Pancreas (tissue), 10 donors: ENCODE data around the gene WNT6. TPM values are rescaled to one million over a fixed set of nuclear protein-coding genes. Genes with fewer than 3 reads are reported as not detected.

Experiments used
- ATAC-seq, 4 donors: fragments of 200-7000 bp; cut with Tn5 transposase; one replicate each; pipeline versions ENCODE4 v1.8.0 to v1.9.1; 2020; ENCODE audit warnings: mild to moderate bottlenecking in 4 of 4, moderate library complexity in 4 of 4
- DNase-seq, 6 donors: peaks; one replicate each; pipeline ENCODE4 v3.0.0-alpha.2; 2020
- FAIRE-seq: peaks from 2 replicates; lab custom pipeline; 2012; peaks lifted over from hg19 to GRCh38; lab: Jason Lieb, UNC
- H3K27ac ChIP-seq, 4 donors: fragments of 200-600 bp; sonication (generic); 1 replicate in 3 of 4; 2 replicates in 1 of 4; pipeline versions ENCODE4 v1.5.0 to v1.8.0; 2020
- H3K27me3 ChIP-seq, 4 donors: fragments of 200-600 bp; one replicate each; pipeline ENCODE4 v1.8.0; 2021
- H3K36me3 ChIP-seq, 3 donors: fragments of 200-600 bp; sonication (generic) in 1 of 3; one replicate each; pipeline versions ENCODE4 v1.5.0 to v1.8.0; 2020 to 2021
- H3K4me1 ChIP-seq, 3 donors: fragments of 200-600 bp; one replicate each; pipeline ENCODE4 v1.8.0; 2021
- H3K4me3 ChIP-seq, 4 donors: fragments of 200-600 bp; sonication (generic) in 2 of 4; one replicate each; pipeline versions ENCODE4 v1.5.0 to v1.8.0; 2020 to 2021
- H3K9me3 ChIP-seq, 4 donors: fragments of 200-600 bp; one replicate each; pipeline ENCODE4 v1.8.0; 2021
- WGBS, 2 donors: extraction: QIAGEN DNeasy Blood & Tissue Kit; methylation state at CpG; one replicate each; pipeline ENCODE4 v1.1.7; 2013; 5-methylcytosine and 5-hydroxymethylcytosine counted together
- intact Hi-C, 3 donors: fragments of 100-400 bp; cut with DNase I; formaldehyde crosslinking; loops; one replicate each; pipeline versions ENCODE4 v1.11.1 to v1.14.2; 2022
- polyA plus RNA-seq, 2 donors: library from polyadenylated mRNA; stranded (reverse); fragments of 200-250 nt; gene quantifications; one replicate each; pipeline ENCODE4 v1.2.3, GENCODE V29; 2013
- total RNA-seq, 6 donors: library from RNA; stranded (reverse); fragmentation: NEBNext Ultra II Directional in 4 of 6; extraction: Animal tissue kit (Norgen Biotek cat#: 25700) in 4 of 6; gene quantifications; one replicate each; pipeline versions ENCODE4 v1.2.1 to v1.2.4, GENCODE V29; 2021 to 2023
- TF ChIP-seq, protein P1 (sequence below), 4 donors: fragments of 200-600 bp; sonication (generic) in 3 of 4; IDR thresholded peaks; one replicate each; pipeline versions ENCODE4 v1.5.0 to v1.8.0; 2021; ENCODE audit warnings: antibody characterized with exemption in 4 of 4
- donor health status: healthy with polysubstance abuse.
- donor health status: DM: no; HTN: no; CAD: no; lungs with moderate emphysema.
- donor health status: DM: no; HTN: no; CAD: no.
- donor health status: control.
- donor health status: control.
- donor health status: Bipolar disorder and iron deficiency.
- donor health status: DM: yes; HTN: yes; CAD: no.
- donor health status: DM: no; HTN: no; CAD: no.
- donor health status: DM: no; HTN: no; CAD: no.
- donor health status: DM: yes; HTN: yes; CAD: no.

The WNT6 gene
- total and polyA plus RNA-seq, 8 donors = 0.09 to 1.2 (median 0.32) TPM; not detected in 1

DNA sequence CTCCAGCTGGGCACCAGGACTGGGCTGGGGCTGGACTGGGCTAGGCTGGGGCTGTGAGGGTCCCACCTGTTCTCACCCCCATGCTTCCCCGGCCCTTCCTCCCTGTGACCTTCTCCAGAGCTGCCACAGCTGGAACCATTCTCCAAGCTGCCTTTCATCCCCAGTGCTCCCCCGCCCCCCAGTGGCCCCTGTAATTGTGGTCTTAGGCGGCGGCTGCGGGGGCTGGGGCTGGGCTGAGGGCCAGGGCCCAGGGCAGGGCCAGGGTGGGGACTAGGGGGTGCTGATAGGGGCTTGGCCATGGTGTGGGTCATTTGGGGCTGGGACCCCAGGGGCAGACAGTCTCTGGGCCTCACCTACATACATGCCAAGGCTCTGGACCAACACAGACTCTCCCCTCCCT lies 18.3 kb downstream of the WNT6 start:
- H3K9me3 ChIP-seq = no peaks in the 10 kb centered on the region
- FAIRE-seq (no peak), DNase-seq (peak in 1 of 6 donors; percentile 54), ATAC-seq (no peak)
- no peak overlapping the region for H3K27ac ChIP-seq
- no peaks in the 10 kb centered on the region for H3K36me3 ChIP-seq
- no peak overlapping the region for H3K4me3 ChIP-seq
- peaks cover 0 to 11% (median 11%) of the 10 kb centered on the region in 3 donors for H3K4me1 ChIP-seq
- TF ChIP-seq, protein P1, sequence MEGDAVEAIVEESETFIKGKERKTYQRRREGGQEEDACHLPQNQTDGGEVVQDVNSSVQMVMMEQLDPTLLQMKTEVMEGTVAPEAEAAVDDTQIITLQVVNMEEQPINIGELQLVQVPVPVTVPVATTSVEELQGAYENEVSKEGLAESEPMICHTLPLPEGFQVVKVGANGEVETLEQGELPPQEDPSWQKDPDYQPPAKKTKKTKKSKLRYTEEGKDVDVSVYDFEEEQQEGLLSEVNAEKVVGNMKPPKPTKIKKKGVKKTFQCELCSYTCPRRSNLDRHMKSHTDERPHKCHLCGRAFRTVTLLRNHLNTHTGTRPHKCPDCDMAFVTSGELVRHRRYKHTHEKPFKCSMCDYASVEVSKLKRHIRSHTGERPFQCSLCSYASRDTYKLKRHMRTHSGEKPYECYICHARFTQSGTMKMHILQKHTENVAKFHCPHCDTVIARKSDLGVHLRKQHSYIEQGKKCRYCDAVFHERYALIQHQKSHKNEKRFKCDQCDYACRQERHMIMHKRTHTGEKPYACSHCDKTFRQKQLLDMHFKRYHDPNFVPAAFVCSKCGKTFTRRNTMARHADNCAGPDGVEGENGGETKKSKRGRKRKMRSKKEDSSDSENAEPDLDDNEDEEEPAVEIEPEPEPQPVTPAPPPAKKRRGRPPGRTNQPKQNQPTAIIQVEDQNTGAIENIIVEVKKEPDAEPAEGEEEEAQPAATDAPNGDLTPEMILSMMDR (IDR thresholded peaks at IDR 0.05) = no peak
- 35 to 37% methylated on average over 5 of the region's 5 CpGs for WGBS, 2 donors
- intact Hi-C loops = no loop called here
- H3K27me3 ChIP-seq = peaks cover 0 to 23% (median 2%) of the 10 kb centered on the region in 4 donors

DNA sequence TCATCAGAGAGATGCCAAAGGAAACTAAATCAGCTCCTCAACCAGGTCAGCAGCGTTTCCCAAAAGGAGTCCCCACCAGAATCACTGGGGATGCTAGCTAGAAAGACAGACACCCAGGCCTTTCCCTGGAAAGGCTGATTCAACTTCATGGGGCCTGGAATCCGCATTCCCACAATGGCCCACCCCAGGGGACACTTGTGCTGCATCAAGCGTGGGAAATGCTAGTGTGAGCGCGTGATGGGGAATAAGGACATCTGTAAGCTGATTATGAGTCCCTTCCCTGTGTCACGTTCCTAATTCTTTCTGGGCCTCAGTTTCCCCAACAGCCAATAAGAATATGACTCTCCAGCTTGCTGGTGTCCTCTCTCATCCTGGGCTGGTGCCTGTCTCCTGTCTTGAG lies 18.9 kb downstream of the WNT6 start:
- H3K27me3 ChIP-seq = peaks cover 0 to 17% (median 2%) of the 10 kb centered on the region in 4 donors

DNA sequence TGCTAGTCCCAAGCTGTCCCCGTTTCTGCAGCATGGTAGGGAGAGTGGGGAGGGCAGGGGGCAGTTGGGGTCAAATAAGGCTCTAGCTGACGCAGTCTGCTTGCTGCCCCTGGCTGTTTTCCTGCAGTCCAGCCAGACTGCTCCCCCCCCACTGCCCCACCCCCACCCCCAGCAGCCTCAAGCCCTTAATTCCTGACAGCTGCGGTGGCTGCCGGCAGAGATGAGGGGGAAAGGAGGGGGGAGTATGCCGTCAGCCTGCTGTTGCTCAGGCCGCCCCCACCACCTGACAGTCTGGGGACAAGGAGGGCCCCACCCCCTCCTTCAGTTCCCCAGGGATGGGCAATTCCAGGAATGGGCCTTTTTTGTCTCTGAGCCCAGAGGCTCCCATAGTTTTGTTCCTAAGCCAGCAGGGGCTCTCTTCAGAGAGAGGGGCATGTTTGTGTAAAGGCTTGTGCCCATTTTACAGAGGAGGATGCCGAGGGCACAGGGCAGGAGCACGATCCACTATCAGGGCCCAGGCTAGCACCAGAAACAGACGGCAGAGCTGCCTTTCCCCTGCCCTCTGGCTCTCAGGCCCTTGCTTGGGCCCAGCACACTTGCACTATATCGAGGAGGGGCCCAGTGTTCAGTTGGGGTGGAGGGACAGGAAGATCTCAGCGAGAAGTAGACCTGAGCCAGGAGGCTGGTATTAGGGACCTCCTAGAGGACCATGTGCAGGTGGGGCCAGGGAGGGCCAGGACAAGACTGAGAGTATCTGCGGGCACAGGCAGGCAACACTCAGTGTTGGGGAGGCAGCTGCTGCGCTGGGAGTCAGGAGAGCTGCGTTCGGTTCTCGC lies 19.5 kb downstream of the WNT6 start:
- Histone ChIP-seq H3K4me3 (no peak overlapping the region), H3K9me3 (no peaks in the 10 kb centered on the region), H3K36me3 (no peaks in the 10 kb centered on the region), H3K27ac (no peak overlapping the region), H3K27me3 (peaks cover 0 to 14% (median 2%) of the 10 kb centered on the region in 4 donors), H3K4me1 (peaks cover 0 to 11% (median 11%) of the 10 kb centered on the region in 3 donors)
- TF ChIP-seq, protein P1 (IDR thresholded peaks at IDR 0.05) = no peak
- intact Hi-C loops = no loop called here
- FAIRE-seq (no peak), DNase-seq (no peak), ATAC-seq (no peak)
- WGBS, 2 donors = 40 to 45% methylated on average over 16 of the region's 16 CpGs

More for the DNA sequence above, 18.9 kb downstream of the WNT6 start:
- intact Hi-C loops = no loop called here
- no peak for FAIRE-seq
- no peak overlapping the region for H3K4me3 ChIP-seq
- ATAC-seq = no peak
- no peak for DNase-seq
- H3K4me1 ChIP-seq = peaks cover 0 to 11% (median 11%) of the 10 kb centered on the region in 3 donors
- H3K36me3 ChIP-seq = no peaks in the 10 kb centered on the region
- WGBS, 2 donors = 42 to 54% methylated on average over 6 of the region's 6 CpGs
- H3K27ac ChIP-seq = no peak overlapping the region
- TF ChIP-seq, protein P1 (IDR thresholded peaks at IDR 0.05) = no peak
- no peaks in the 10 kb centered on the region for H3K9me3 ChIP-seq

DNA sequence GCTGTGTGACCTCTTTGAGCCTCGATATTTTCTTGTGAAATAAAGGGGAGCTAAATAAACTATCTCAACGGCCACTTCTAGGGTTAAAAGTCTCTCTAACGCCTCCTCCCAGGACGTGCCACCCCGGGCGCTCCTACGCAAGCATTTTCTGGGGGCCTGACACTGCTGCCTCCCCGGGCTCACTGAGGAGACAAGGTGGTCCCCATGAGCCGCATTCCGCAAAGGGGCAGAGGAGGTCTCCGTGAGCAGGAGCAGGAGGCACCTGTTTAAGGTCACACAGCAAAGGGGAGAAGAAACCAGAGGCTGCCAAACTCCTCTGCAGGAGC lies 20.1 kb downstream of the WNT6 start:
- FAIRE-seq = no peak
- H3K36me3 ChIP-seq = no peaks in the 10 kb centered on the region
- intact Hi-C loops = no loop called here
- 10 to 12% methylated on average over 11 of the region's 11 CpGs for WGBS, 2 donors
- H3K4me1 ChIP-seq = peaks cover 0 to 11% (median 11%) of the 10 kb centered on the region in 3 donors
- TF ChIP-seq, protein P1 (IDR thresholded peaks at IDR 0.05) = no peak
- no peak for DNase-seq
- H3K27me3 ChIP-seq = peaks cover 0 to 14% (median 2%) of the 10 kb centered on the region in 4 donors
- H3K4me3 ChIP-seq = peak overlapping the region in 2 of 4 donors; percentile 1 to 35
- no peak overlapping the region for H3K27ac ChIP-seq
- ATAC-seq = no peak
- no peaks in the 10 kb centered on the region for H3K9me3 ChIP-seq
